HG03159 (cell line): Measurements from ENCODE around the gene CLCN7.

Experiments
- ATAC-seq: cut with Tn5 transposase; IDR thresholded peaks from one replicate; pipeline ENCODE4 v1.9.1; 2021; ENCODE audit warnings: mild to moderate bottlenecking, moderate library complexity; ENCODE audit not compliant: unreplicated experiment

CLCN7 gene, protein sequence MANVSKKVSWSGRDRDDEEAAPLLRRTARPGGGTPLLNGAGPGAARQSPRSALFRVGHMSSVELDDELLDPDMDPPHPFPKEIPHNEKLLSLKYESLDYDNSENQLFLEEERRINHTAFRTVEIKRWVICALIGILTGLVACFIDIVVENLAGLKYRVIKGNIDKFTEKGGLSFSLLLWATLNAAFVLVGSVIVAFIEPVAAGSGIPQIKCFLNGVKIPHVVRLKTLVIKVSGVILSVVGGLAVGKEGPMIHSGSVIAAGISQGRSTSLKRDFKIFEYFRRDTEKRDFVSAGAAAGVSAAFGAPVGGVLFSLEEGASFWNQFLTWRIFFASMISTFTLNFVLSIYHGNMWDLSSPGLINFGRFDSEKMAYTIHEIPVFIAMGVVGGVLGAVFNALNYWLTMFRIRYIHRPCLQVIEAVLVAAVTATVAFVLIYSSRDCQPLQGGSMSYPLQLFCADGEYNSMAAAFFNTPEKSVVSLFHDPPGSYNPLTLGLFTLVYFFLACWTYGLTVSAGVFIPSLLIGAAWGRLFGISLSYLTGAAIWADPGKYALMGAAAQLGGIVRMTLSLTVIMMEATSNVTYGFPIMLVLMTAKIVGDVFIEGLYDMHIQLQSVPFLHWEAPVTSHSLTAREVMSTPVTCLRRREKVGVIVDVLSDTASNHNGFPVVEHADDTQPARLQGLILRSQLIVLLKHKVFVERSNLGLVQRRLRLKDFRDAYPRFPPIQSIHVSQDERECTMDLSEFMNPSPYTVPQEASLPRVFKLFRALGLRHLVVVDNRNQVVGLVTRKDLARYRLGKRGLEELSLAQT

DNA sequence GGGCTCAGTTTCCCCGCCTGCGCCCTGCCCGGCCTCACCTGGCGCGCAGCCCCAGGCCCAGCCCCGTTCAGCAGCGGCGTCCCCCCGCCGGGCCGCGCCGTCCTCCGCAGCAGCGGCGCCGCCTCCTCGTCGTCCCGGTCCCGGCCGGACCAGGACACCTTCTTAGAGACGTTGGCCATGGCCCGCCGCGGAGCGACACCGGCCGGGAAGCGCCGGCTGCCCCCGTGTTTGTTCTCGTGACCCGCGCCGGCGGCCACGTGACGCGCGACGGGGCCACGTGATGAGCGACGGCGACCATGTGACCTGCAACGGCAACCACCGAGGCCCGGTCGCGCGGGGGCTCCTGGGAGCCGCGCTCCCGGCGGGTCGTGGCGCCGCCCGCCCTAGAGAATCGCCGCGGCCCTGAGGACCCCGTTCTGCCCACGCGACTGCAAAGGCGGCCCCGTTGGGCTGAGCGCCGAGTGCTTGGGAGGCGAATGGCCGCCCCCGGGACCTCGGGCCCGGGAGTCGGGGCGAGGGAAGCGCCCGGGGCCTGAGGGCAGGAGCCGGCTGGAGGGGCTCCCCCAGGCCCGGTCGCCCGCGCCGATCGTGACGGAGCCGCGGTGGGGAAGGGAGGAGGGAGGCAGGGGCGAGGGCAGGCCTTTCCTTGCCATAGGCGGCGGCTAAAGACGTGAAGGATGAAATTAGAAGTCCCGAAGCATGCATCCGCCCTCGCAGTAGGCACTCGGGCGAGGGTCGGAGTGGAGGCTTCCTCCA, at the start of gene CLCN7:
CLCN7 (minus strand) TSS at position 233 of the 756 bp plus-strand sequence; CDS start at position 179, 54 bp downstream.
- peak; percentile 87 for ATAC-seq

DNA sequence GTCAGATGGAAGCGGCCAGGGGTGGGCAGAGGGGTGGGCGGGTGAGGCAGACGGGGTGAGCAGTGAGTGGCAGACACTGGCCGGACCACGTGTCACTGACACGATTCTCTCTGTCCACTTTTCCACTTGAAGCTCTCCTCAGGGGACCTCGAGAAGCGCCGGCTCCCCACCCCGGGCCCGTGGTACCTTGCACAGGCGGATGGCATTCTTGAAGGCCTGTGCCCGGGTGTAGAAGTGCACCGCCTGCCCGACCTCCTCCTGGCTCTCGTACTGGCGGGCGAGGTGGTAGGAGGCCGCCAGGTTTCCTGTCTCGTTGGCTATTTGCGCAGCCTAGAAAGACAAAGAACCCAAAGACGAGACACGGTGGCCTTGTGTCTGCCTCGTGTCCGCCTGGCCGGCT, 49.5 kb upstream of the CLCN7 start:
- no peak for ATAC-seq

DNA sequence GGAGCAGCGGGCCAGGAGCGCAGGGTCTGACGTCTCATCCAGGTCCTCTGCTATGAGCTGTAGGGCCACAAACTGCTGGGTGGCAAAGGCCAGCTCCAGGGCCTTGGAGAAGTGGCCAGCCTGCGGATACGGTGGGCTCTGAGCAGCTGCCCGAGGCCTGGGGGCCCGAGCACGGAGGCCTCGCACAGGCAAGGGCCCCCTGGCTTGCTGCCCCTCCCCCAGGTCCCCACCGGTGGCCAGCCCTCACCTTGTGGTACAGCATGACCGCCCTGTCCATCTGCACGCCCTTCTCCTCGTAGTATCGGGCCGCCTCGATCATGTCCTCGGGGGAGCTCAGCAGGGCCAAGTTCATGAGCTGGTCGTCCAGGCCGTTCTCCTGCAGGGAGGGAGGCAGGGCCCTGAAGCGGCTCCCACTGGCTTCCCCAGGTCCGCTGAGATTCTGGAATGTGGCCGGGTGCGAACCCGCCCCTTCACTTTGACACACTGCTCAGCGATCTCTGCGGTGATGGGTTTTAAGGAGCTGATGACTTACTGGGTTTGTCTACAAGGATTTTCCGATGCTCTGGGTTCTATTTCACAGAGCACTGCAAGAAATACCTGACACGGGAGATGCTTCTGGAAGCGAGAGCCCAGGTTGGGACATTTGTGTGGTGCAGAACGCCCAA, 48.9 kb upstream of the CLCN7 start:
- ATAC-seq: no peak

DNA sequence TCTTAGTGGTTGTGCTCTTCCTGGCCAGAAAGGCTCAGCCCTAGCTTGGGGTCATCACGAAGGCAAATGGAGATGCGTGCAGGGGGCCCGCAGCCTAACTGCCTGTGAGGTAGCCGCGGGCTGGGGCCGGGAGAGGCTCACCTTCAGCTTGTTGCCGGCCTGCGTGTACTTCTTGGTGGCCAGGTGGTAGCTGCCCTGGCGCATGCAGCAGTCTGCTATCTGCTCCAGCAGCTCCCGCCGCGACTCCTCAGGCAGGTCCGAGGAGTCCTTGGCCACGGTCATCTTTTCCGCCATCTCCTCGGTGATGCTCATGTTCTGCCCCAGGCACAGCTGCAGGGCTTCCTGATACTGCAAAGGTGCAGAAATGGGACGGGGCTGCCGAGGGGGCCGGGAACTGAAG, 45.6 kb upstream of the CLCN7 start:
- no peak for ATAC-seq

DNA sequence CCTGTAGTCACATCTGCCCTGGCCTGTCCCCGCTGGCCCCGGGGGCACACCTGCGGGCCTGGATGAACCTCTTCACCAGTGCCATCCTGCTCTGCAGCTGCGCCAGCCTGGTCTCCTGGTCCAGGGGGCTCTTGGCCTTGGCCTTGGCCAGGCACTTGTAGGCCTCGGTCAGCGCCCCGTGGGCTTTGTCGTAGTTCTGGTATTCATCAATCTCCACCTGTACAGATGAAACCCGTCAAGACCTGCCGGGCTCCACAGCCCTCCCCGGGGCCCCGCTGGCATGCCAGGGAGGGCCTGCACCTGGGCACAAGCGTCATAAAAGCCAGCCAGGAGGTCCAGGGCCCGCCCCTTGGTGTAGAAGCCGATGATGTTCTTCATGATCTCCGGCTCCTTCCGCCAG, 45.0 kb upstream of the CLCN7 start:
- no peak for ATAC-seq

DNA sequence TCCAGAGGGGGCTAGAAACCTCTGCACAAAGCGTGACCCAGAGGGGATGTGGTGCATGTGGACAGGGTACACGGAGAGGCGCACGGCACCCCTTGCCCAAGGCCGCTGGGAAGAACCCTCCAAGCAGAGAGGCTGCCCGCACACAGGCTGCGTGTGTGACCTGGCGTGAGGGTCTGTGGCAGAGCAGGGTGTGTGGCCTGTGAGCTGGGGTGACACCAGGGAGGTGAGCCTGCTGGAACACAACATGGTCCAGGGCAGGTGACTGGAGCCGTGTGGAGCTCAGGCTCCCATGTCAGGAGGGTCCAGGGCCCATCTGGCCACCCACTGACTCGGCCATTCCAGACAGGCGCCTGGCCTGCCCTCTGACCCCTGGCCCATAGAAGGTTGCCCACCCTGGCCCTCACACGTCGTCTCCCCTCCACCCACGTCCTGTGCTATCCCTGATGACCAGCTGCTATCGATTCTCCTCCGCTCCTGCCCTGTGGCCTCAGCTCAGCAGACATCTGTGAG, 43.9 kb upstream of the CLCN7 start:
- no peak for ATAC-seq

DNA sequence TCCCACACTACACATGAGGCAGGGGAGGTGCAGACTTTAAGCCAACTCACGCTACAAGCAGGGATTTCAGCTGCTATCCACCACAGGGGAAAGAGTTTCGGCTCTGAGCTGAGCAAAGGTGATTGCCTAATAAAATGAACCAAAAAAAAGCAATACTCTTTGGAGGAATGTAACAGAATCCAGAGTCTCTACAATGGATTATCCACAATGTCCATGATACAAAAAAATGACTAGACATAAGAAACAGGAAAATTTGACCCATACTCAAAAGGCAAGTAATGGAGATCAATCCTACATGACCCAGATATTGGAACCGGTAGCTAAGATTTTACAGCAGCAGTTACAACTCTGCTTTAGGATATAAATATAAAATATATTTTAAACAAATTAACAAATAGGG, 39.7 kb upstream of the CLCN7 start:
- no peak for ATAC-seq

DNA sequence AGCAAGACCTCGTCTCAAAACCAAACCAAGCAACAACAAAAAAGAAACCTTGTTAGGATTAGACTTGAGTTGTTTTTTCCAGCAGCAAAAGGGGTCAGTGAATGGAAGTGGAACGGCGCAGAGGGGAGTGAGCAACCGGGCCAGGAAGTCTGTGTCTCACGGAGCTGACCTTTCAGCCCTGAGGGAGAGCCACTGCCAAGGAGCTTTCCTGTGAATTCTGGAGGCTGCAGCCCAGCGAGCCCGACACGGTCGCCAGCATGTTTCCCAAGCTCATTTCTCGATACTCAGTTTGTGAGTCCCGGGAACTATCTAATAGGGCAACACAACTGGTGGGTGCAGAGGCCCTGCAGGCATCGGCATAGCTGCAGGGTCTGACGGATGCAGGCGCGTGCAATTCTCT, 37.9 kb upstream of the CLCN7 start:
- ATAC-seq: no peak

DNA sequence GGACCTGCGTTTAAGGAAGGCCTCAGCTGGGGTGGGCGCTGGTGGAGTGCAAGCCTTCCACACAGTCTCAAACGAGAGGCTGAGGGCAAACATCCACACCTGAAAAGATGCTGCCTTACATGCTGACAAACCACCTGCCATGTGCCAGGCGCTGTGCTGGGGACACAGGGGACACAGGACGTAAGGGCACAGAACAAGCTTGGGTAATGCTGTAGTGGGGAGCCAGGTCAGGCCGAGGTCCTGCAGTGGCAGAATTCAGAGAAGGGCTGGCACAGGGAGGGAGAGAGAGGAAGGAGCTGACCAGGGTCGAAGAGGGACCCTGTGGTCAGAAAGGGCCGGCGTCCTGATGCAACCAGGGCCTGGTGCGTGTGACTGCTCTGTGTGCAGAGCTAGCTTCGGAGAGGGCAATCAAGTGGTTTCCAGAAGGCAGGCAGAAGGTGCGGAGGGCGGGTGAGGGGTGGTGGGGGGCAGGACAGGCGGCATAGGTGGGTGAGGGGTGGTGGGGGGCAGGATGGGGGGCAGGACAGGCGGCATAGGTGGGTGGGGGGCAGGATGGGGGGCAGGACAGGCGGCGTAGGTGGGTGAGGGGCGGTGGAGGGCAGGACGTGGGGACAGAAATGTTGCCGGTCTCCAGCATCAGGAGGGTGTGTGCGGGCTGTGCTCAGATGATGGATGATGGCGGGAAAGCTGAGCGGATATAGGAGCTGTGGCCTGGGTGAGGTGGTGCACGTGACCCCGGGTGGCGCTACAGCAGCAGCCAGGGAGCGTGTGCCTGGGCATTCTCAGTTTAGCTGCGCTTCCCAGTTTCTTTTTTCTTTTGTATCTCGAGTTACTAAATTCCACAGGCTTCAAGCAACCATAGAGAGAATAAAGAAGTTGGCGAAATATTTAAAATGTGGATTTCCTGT, 37.1 kb upstream of the CLCN7 start:
- ATAC-seq: no peak

DNA sequence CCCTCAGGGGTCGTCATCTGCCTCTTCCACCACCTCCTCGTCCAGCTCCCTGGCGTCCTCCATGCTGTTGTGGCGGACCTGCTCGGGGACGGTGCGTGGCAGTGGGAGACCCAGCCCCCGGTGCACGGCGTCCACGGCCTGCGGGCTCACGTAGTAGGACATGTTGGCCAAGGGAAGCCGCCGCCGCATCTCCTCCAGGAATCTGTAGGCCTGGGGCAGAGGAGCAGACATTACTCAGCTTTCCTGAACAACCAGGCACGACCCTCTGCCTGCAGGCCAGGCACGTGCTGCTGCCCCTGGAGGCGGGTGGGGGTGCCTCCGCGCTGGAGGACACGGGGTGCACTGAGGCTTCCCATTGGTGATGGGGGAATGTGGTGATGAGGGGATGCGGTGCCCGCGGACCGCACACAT, 36.1 kb upstream of the CLCN7 start:
- ATAC-seq: no peak

DNA sequence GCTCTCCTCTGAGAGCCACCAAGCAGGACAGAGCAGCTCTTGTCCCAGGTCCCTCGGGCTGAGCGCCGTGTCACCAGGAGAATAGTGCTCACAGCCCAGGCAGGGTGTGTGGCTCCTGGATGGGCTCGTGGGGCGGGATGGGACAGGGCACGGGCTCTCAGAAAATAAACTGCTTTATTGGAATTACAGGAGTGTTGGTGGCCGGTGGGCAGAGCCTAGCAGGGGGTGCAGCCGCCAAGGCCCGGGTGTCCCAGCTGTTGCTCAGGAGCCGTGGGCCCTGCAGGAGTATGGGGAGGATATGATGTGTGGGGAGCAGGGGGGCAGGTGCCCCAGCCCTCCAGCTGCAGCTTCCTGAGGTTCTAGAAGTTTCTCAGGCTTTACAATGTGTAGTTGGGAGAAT, 35.4 kb upstream of the CLCN7 start:
- no peak for ATAC-seq

DNA sequence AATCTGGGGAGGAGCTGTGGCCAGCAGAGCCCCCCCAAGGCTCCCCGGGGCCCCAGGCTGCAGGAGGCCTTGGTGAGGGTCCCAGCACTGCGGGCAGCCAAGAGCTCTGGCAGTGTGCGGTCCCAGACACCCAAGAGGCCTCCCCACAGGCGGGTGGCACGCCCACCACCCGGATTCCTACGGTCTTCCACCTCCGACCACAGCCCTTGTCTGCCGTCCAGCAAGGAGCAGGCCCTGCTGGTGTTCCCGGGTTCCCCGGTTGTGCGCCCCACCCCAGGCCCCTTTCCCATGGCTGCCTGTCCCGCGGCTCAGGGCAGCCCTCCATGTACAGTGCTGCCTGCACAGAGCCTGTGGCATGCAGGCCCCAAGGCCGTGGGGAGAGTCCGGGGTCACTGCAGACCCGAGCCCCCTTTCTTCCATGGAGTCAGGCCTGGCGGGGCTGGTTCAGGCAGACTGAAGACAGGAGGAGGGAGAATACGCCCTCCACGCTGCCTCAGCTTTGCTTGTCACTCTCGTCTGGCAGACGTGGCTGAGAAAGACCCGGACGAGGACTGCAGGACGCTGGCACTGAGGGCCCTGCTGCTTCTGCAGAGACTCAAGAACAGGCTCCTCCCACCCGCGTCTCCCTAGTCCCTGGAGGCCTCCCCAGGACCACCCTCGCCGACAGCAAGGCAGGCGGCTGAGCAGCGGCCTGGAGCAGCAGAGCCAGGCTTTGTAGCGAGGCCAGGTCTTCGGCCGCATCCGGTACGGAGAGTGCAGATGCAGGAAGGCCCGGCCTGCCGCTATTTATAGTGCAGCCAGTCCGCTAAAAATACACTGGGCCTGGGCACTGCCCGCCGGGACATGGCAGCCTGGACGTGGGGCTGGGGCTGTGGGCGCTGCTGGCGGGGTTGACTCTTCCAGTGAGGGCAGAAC, 34.7 kb upstream of the CLCN7 start:
- ATAC-seq: no peak

DNA sequence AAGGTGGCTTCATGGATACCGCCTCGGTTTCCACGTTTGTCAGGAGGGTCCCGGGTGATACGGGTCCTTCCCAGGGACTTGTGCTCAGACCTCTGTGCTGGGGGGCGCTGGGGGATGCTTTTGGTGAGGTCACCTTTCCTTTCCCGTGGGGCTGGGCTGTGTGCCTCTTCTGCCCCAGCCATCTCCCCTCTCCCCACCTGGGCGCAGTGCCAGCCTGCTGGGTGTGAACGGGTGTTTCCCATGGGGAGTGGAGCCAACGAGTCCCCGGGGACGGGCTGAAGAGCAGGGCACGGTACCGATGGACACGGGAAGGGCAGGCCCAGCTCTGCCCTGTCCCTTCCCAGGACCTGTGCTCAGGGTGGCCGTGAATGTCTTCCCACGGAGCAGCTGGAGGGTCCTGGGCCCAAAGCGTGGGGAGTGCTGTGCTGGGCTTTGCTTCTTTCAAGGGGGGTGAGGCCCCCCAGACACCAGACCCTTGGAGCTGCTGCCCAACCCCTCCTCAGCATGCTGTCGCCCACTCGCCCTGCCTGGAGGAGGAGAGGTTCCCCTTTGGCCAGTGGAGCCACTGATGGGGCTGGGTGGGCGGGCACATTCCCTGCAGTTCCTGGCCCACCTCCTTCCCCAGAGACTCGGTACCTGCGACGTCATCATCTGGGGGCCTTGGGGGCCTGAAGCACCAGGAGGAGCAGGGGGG, 33.8 kb upstream of the CLCN7 start:
- no peak for ATAC-seq

DNA sequence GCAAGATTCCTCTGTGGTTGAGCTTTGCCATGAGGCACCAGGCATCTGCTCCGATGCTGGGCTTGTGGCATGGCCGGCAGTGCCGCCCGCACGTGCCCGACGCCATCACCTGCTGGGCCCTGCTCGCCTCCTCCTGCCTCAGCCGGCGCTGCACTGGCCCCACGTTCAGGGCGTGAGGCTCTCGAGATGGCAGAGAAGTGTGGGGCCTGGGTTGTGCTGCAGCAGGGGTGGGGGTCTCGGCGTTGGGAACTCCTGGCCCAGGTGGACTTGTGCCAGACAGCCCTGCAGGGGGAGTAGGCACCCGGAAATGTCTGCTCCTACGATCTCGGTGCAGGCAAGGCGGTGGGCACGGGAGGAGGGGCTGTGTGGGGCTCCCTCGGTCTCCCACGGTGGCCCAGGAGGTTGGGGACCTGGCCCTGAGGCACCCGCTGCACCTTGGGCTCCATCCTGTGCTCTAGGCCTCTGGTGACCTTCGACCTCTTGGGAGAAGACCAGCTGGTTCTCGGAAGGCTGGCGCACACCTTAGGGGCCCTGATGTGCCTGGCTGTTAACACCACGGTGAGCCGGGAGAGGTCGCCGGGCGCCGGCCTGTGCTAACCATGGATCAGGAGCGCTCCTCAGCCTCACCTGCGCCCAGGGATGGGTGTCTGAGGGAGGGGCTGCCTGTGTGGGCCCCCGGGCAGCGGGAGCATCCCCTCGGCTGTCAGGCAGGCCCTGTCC, 31.8 kb upstream of the CLCN7 start:
- ATAC-seq: no peak

DNA sequence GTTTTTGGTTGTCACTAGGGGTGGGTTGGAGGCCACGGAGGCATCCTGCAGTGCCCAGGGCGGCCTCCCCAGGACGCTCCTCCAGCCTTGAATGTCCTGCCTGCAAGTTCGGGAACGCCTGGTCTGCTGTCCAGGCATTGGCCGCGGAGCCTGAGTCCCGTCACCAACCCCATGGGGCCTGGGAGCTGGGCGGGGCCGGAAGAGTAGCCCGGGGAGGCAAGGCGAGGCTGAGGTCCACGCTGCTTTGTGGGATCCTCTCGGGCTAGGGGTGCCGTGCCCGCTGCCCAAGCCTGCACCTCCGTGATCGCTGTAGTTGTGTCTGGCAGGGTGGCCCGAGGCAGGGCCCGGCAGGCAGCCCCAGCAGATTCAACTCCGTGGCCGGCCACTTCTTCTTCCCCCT, 31.1 kb upstream of the CLCN7 start:
- no peak for ATAC-seq

DNA sequence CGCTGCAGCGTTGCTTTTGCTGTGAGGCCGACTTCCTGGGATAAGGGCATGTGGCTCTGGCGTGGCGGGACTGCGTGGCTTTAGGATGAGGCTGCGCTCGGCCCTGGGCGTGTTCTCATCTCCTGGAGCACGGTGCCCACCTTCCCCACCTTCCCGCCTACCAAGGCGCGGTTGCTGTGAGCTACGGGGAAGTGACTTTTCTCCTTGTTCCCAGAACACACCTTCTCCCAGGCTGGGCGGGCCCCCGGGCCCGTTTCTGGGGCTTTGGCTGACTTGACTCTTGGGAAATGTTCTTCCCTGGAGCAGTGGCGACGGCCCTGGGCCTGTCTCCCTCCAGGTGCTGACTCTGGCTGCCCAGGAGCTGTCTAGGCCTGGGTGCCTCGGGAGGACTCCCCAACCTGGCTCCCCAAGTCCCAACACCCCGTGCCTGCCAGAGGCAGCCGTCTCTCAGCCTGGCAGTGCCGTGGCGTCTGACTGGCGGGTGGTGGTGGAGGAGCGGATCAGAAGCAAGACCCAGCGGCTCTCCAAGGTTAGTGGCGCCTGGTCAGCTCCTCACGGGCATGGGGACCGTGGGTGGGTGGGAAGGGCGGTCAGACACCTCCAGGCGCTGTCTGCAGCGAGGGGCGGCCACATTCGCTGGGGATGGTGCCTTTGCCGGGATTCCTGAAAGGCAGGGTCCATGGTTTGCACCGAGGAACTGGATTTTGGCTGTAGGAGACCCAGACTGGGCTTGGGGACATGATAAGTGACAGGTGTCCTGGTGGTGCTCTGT, 30.4 kb upstream of the CLCN7 start:
- ATAC-seq: no peak
